ENCODE measurements around the gene NOL11. TPM values are rescaled to one million over a fixed set of nuclear protein-coding genes. Genes with fewer than 3 reads are reported as not detected.
A peak's percentile ranks its signal among the peaks of the same experiment; 100 is the strongest.

NOL11 gene
- total and polyA plus RNA-seq, 2 donors (not counting 3 experiments of a cell fraction or from before 2014, with no cell fraction given): 17.7 to 52.6 TPM

GRCh38 chr17:67785504-67785903 lies 67.8 kb downstream of the NOL11 start:
- dilution Hi-C loops (cut with MboI; ENCODE audit: extremely low pct_ligation_motif_present, low sequenced_read_pairs) (no loop called here), intact Hi-C loops (cut with micrococcal nuclease) (no loop called here)
- Histone ChIP-seq H3K36me3 (ENCODE audit: control insufficient read depth in 2 of 2, extremely low read depth in 1 of 2, insufficient read depth in 2 of 2, low read length in 2 of 2) (no peaks in the 10 kb centered on the region), H3K9me1 (replicated peaks; ENCODE audit: control insufficient read depth, extremely low read depth, insufficient read depth, low read length) (no peaks in the 10 kb centered on the region), H3K27me3 (ENCODE audit: control insufficient read depth in 2 of 2, insufficient read depth in 2 of 2, low read length in 2 of 2) (peaks cover 3 to 5% of the 10 kb centered on the region in 2 experiments), H2AFZ (ENCODE audit: low read depth, low read length) (no peak overlapping the region), H3K9ac (replicated peaks; ENCODE audit: extremely low read depth, insufficient read depth, low read length) (no peak overlapping the region), H4K20me1 (replicated peaks; ENCODE audit: control insufficient read depth, extremely low read depth, insufficient read depth, low read length) (no peaks in the 10 kb centered on the region), H3K4me1 (ENCODE audit: control insufficient read depth, extremely low read depth, insufficient read depth, low read length) (no peaks in the 10 kb centered on the region), H3K4me2 (ENCODE audit: insufficient read depth, low read length) (no peak overlapping the region), H3K4me3 (replicated peaks in 1 of 3; ENCODE audit: insufficient read depth in 1 of 3, low read depth in 1 of 3, low read length in 3 of 3) (no peak overlapping the region), H3K9me3 (replicated peaks; ENCODE audit: control insufficient read depth, insufficient read depth, low read length) (no peaks in the 10 kb centered on the region), H3K79me2 (ENCODE audit: control insufficient read depth, insufficient read depth, low read length) (no peaks in the 10 kb centered on the region), H3K27ac (ENCODE audit: insufficient read depth, low read depth, low read length) (no peak overlapping the region)
- TF ChIP-seq EZH2 (IDR thresholded peaks at IDR 0.05; ENCODE audit: borderline replicate concordance, low read depth, low read length, severe bottlenecking): no peak
- no TSS peak for BruUV-seq (replicated peaks)
- DNase-seq (ENCODE audit: low read depth, low spot score) (no peak), FAIRE-seq (no peak)
- ChIA-PET CTCF (interaction anchor here (1.2 to 1.5 kb wide), 2 partner anchors 15 to 40 kb away, joined by 3 to 4 read pairs; no protein-coding TSS in a partner anchor), POLR2A (no interaction called here)

Small RNA genes within 50 kb of the gene (small RNA-seq; reads per million reads assigned to genes)
- gene SNORA38B (ENCODE audit: insufficient read depth, insufficient read length, low read depth, low replicate concordance): 5.9 reads per million, percentile 44 among the genes with 10 or more reads in this experiment

Other genes starting within 250 kb of the NOL11 start
- gene BPTF, start 107.6 kb downstream of the NOL11 start, total RNA-seq: 78.6 and 88.1 TPM in 2 replicates
- gene BPTF, start 107.6 kb downstream of the NOL11 start, polyA plus RNA-seq: 41.0 and 47.7 TPM in 2 replicates